Urothelium cell line (cell line): ENCODE data around the gene CBR3.
"Not testable (repeated sequence)": the region's sequence is repeated elsewhere in the genome, so short reads cannot be mapped to it uniquely, and the experiment has no call there.

Source experiments
- DNase-seq: peaks from one replicate; pipeline ENCODE4 v3.0.0; 2011; ENCODE audit warnings: low spot score, mixed read lengths
- FAIRE-seq: peaks from 2 replicates; lab custom pipeline; 2011; peaks lifted over from hg19 to GRCh38; lab: Jason Lieb, UNC

CBR3 gene

DNA sequence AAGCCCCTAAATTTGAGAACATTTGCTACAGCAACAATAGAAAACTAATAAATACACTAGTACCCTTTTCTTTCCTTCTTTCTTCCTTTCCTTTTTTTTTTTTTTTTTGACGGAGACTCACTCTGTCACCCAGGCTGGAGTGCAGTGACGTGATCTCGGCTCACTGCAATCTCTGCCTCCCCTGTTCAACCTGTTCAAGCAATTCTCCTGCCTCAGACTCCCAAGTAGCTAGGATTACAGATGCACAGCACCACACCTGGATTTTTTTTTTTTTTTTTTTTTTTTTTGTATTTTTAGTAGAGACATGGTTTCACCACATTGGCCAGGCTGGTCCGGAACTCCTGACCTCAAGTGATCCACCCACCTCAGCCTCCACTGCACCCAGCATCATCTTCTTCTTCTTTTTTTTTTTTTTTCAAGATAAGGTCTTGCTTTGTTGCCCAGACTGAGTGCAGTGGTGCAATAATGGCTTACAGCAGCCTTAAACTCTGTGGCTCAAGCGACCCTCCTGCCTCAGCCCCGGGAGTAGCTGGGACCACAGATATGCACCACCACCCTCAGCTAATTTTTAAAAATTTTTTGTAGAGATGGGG, 19.6 kb upstream of the CBR3 start:
- no peak for DNase-seq
- no peak for FAIRE-seq

DNA sequence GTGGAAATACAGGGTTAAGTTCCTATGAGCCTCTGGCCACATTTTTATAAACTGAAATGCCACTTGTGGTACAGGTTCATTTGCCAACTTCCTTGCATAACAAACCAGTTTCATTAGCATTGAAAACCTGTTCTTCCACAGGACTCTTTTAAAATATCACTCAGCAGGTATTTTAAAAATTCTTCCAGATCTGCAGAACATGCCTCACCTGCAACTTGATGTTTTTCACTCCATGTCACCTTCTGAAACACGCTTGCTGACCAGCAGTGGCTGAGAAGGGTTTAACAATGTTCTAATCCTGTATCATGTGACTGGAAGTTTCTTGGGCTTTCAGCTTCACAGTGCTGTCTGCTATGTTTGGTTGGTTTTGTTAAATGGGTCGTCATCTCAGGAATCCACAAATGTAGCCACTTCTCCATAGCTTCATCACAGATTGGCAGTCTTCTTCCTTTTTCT, 17.6 kb upstream of the CBR3 start:
- FAIRE-seq, result no peak
- DNase-seq, result no peak

DNA sequence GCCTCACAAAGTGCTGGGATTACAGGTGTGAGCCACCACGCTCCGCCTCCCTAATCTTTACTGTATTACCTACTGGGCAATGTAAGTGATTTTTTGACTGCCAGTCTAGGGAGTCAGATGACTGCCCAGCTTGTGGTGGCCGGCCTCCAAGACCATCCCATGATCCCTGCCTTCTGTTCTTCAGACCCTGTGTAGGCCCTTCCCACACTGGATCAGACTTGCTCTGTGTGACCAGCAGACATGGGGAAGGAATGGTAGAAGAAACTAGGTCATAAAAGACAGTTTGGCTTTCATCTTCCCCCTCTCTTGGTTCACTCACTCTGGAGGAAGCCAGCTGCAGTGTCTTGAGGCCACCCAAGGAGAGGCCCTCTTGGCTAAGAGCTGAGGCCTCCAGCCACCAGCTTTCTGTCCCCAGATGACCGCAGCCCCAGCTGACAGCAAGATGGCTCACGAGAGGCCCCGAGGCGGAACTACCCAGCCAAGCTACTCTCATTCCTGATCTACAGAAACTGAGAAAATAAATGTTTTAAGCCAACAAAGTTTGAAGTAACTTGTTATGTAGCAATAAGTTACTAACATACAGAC, 14.5 kb upstream of the CBR3 start:
- FAIRE-seq, result no peak
- DNase-seq, result no peak

DNA sequence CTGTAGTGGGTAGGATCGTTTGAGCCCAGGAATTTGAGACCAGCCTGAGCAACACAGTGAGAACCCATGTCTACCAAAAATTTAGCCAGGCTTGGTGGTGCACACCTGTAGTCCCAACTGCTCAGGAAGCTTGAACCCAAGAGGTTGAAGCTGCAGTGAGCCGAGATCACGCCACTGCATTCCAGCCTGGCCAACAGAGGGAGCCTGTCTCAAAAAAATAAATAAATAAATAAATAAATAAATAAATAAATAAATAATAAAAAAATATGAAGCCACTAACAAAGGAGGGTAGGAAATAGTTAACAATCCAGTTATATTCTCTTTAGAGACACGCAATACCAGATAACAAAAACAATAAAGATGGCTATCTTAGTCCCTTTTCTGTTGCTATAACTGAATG, 11.9 kb upstream of the CBR3 start:
- DNase-seq (no peak), FAIRE-seq (no peak)

DNA sequence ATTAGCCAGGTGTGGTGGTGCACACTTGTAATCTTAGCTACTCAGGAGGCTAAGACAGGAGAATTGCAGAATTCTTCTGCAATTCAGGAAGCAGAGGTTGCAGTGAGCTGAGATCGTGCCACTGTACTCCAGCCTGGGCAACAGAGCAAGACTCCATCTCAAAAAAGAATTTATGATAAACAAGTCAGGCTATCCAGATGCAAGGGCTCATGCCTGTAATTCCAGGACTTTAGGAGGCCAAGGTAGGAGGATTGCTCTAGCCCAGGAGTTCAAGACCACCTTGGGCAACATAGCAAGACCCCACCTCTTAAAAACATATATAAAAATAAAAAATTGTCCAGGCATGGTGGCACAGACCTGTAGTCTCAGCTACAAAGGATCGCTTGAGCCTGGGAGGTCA, 10.5 kb upstream of the CBR3 start:
- DNase-seq (no peak), FAIRE-seq (no peak)

DNA sequence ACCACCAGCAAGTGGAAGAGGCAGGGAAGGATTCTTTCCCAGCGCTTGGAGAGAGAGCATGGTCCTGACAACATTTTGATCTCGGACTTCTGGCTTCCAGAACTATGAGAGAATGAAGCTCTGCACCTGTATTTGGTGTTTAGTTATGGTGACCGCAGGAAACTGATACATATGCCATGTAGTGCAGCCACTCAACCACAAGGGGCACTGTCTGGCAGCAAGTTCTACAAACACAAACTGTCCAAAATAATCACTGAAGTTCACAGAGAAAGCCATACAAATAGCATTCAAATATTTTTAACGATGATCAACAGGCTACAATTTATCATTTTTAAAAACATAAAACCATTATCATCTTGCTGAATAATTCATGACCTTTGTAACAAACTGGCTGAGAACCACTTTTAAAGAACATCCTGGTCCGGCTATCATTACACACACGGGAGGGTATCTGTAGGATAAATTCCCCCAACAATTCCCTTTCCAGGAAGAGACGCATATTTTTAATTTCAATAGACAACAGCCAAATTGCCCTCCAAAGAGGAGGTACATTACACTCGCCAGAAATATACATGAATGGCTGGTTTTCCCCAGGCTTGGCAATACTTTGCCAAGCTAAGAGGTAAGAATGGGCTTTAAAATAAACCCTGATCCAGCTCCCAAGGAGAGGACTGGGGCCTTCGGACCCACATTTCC, 9.2 kb upstream of the CBR3 start:
- FAIRE-seq (no peak), DNase-seq (peak; percentile 29)

DNA sequence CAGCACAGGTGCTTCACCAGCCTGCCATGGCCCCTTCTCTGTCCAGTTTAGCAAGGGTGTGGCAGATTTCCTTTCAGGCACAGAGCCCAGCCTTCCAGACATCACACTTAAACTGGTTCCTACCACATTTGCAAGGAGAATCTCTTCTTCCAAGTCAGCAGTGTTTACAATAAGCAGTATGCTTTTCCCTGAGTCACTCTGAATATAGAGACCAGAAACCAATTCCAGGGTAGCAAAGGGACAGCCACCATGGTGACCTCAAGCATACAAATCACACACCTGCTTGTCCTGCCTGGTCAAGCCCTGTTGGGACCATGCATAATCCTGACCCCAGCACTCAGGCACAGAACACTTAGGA, 8.7 kb upstream of the CBR3 start:
- no peak for FAIRE-seq
- DNase-seq, result no peak

DNA sequence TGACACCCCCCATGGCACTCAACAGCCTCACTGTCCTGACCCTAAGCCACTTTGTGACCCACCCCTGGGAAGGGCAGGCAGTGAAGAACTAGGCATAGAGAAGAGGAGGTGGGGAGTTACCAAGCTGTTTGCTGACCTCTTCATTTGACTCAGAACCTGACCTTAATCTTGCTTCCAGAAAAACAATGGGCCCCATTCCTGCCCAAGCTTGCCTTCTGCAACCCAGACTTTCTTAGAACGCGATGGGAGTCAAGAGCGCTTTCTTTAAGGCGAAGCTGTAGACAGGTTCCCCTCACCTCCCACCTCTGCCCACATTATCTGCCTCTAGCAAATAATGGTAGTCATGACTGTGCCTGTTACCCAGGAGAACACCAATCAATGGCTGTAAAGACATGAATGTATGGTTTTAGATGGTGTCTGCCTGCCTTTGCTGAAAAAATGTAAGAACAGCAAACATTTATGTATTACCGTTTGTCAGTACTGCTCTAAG, 8.2 kb upstream of the CBR3 start:
- no peak for FAIRE-seq
- no peak for DNase-seq

DNA sequence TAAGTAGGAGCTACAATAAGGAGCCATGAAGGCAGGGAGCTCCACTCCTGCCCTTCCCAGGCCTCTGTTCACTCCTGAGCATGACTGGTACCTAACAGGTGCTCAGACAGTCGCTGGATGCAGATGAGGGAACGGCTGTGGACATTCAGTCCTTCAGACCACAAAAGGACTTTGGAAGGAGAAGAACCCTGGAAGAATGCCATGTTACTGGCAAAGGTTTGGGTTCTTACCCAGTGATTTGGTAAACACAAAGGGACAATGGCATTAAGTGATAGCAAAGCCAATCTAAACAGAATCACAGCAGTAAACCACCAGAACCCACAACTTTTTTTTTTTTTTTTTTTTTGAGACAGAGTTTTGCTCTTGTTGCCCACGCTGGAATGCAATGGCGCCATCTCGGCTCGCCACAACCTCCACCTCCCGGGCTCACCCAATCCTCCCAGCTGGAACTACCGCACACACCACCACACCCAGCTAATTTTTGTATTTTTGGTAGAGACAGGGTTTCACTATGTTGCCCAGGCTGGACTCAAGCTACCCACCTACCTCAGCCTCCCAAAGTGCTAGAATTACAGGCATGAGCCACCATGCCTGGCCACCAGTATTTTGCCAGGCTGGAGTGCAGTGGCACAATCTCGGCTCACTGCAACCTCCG, 7.5 kb upstream of the CBR3 start:
- no peak for FAIRE-seq
- DNase-seq, result no peak

DNA sequence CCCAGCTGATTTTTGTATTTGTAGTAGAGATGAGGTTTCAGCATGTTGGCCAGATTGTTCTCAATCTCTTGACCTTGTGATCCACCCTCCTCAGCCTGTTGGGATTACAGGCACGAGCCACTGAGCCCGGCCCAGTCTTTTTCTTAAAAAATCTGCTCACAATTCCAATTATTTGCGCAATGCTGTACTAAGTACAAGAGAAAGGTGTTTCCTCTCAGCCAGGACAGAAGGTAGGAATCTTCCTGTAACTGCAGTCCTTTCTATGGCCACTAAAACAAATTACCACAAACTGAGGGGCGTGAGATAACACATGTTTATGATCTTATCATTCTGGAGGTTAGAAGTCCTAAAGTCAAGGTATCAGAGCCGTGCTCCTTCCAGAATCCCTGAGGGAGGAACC, 6.9 kb upstream of the CBR3 start:
- DNase-seq, result no peak
- FAIRE-seq, result no peak

DNA sequence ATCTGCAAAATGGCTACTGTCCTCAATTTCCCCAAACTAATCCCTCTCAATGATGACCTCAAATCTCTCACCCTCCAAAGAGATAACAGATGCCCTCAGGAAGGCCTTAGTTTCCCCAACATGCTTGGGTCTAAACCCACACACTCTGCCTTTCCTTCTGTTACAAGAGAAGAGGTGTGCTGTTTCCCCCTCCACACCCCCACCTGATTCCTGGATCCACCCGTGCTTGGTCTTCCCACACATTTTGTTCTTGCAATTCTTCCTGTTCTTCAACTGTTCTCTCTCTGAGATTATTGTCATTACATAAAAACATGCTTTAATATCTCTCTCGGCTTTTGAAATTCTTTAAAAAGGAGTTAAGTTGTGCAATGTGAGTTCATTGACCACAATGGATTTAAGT, 5.7 kb upstream of the CBR3 start:
- no peak for DNase-seq
- FAIRE-seq, result no peak

DNA sequence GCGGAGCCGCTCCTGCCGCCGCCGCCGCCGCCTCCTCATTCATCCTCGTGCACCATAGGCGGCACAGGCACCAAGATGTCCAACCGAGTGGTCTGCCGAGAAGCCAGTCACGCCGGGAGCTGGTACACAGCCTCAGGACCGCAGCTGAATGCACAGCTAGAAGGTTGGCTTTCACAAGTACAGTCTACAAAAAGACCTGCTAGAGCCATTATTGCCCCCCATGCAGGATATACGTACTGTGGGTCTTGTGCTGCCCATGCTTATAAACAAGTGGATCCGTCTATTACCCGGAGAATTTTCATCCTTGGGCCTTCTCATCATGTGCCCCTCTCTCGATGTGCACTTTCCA, 4.5 kb upstream of the CBR3 start:
- not testable (repeated sequence) for FAIRE-seq, DNase-seq

DNA sequence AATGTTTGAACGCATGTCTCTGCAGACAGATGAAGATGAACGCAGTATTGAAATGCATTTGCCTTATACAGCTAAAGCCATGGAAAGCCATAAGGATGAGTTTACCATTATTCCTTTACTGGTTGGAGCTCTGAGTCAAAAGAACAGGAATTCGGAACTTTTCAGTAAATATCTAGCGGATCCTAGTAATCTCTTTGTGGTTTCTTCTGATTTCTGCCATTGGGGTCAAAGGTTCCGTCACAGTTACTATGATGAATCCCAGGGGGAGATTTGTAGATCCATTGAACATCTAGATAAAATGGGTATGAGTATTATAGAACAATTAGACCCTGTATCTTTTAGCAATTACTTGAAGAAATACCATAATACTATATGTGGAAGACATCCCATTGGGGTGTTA, 4.0 kb upstream of the CBR3 start:
- not testable (repeated sequence) for FAIRE-seq, DNase-seq

DNA sequence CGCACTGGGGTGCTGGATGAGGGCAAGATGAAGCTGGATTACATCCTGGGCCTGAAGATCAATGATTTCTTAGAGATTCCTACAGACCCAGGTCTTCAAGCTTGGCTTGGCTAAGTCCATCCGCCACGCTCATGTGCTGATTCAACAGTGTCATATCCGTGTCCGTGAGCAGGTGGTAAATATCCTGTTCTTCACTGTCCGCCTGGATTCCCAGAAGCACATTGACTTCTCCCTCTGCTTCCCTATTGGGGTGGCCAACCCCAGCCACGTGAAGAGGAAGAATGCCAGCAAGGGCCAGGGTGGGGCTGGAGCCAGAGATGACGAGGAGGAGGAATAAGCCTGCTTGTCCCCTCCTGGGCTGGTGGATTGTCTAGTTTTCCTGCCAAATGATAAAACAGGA, 2.2 kb upstream of the CBR3 start:
- DNase-seq (no peak), FAIRE-seq (no peak)

DNA sequence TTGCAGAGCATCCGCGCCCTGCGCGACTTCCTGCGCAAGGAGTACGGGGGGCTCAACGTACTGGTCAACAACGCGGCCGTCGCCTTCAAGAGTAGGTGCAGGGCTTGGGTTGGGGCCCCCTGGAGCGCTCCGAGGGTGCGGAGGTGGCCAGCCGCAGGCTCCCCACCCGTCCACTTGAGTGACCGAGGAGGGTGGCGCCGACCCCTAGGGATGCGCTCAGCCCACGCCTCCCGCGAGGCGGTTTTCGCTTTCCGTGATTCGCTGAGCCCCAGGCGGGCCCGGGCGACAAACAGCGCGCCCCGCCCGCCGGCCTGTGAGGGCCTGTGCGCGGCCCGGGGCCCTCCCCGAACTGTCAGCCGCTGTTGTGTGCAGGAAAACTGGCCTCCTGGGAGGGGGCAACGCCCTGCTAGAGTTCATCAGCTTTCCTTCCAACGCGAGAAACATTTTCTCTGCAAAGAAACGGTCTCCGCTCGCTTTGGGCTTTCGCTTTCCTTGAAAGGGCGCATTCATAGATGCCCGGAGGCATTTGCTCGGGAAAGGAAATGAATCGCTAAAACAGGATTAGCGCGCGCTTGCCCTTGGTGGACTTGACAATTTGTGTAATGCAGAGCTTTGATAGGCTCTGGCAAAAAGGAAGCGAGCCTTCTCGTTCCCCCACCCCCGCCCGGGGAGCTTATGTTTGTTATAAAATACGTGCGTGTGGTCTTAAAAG, 668 bp downstream of the CBR3 start:
- DNase-seq (no peak), FAIRE-seq (no peak)

DNA sequence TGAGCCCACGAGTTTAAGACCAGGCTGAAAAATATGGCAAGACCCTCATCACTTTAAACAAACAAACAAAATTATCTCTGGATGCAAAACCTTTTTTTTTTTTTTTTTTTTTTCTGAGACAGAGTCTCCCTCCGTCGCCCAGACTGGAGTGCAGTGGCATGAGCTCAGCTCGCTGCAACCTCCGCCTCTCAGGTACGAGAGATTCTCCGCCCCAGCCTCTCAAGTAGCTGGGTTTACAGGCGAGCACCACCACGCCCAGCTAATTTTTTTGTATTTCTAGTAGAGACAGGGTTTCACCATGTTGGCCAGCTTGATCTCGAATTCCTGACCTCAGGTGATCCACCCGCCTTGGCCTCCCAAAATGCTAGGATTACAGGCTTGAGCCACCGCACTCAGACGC, 4.9 kb downstream of the CBR3 start:
- not testable (repeated sequence) for DNase-seq, FAIRE-seq

DNA sequence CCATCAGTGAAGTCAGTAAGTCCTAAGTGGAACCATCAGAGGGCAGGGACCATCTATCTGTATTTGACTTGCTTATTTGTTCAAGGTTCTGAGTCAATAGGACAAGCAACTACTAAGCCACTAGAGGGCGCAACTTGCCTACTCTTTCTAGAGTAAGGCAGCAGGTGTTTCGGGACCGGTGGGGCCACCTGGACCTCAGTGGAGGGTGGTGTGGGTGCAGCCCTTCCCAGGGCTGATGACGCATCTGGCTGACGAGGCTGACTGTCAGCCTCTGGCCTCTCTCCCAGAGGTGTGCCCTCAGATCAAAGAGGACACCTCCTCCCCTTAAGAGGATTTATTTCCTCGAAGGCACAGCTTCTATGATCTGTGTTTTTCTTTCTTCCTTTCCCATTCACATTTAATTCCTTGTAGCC, 6.6 kb downstream of the CBR3 start:
- DNase-seq, result peak; percentile 37
- no peak for FAIRE-seq

DNA sequence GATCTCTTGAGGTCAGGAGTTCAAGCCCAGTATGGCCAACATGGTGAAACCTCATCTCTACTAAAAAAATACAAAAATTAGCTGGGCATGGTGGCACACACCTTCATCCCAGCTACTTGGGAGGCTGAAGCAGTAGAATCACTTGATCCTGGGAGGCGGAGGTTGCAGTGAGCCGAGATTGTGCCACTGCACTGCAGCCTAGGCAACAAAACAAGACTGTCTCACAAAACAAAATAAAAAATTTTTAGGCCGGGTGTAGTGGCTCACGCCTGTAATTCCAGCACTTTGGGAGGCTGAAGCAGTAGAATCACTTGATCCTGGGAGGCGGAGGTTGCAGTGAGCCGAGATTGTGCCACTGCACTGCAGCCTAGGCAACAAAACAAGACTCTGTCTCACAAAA, 9.4 kb downstream of the CBR3 start:
- DNase-seq, FAIRE-seq: not testable (repeated sequence)

DNA sequence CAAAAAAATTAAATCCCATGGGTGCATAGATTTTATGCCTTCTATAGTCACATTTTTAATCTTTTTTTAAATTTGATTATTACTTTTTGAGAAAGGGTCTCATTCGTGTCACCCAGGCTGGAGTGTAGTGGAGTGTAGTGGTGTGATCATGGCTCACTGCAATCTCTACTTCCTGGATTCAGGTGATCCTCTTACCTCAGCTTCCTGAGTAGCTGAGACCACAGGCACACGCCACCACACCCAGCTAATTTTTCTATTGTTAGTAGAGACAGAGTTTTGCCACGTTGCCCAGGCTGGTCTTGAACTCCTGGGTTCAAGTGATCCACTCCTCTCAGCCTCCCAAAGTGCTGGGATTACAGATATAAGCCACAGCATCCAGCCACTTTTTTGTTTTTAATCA, 10.4 kb downstream of the CBR3 start:
- no peak for FAIRE-seq
- DNase-seq, result no peak

DNA sequence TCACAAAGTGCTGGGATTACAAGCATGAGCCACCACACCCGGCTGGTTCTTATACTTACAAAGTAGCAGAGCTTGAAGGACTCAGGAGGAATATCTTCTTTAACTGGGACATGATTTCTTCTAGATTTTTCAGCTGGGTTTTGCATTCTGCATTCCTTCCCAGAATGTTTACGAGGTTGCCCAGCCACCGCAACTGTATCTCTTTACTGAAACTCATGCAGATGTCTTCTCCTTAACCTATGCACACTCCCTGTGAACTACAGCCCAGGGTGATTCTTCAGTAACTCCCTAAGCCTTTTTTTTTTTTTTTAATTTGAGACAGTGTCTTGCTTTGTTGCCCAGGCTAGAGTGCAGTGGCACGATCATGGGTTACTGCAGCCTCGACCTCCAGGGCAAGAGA, 13.0 kb downstream of the CBR3 start:
- DNase-seq (no peak), FAIRE-seq (no peak)

DNA sequence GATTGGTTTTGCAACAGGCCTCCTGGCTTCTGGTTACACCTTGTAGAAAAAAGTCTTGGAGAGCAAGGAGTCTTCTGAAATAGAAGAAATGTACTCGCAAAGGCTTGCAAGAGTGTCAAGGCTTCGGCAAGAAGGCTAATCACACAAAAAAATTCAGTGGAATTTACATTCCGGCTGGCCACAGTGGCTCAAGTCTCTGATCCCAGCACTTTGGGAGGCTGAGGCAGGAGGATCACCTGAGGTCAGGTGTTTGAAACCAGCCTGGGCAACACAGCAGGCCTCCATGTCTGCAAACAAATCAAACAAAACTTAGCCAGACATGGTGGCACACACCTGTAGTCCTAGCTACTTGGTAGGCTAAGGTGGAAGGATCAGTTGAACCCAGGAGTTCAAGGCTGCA, 14.0 kb downstream of the CBR3 start:
- no peak for DNase-seq
- FAIRE-seq, result no peak
